K562 (cell line): ENCODE results near the gene KIFAP3. TPM values are rescaled to one million over a fixed set of nuclear protein-coding genes. Genes with fewer than 3 reads are reported as not detected.

ENCODE experiments used
- COPS2 ChIP-seq: fragments of 450-650 bp; conservative IDR thresholded peaks from 2 replicates; pipeline ENCODE4 v1.6.1; 2016; ENCODE audit warnings: mild to moderate bottlenecking, moderate library complexity
- CTBP1 ChIP-seq: fragments of 450-650 bp; IDR thresholded peaks from 2 replicates; pipeline ENCODE4 v1.6.1; 2016; ENCODE audit warnings: borderline replicate concordance
- DACH1 ChIP-seq: fragments of 450-650 bp; IDR thresholded peaks from 2 replicates; pipeline ENCODE4 v1.6.1; 2018; ENCODE audit not compliant: partially characterized antibody
- ESRRA ChIP-seq: fragments of 450-650 bp; IDR thresholded peaks from 2 replicates; pipeline ENCODE4 v1.6.1; 2014; ENCODE audit warnings: low read depth, mild to moderate bottlenecking, moderate library complexity, borderline replicate concordance
- HNRNPLL ChIP-seq: fragments of 200-400 bp; formaldehyde crosslinking; IDR thresholded peaks from 2 replicates; pipeline ENCODE4 v1.6.1; 2017; ENCODE audit warnings: low read length, low read depth, mild to moderate bottlenecking; ENCODE audit not compliant: poor library complexity, severe bottlenecking
- HSF4 ChIP-seq: fragments of 250-450 bp; sonication (Bioruptor Pico); IDR thresholded peaks from 2 replicates; pipeline ENCODE4 v2.1.2; 2022; ENCODE audit warnings: mild to moderate bottlenecking, moderate library complexity, borderline replicate concordance
- NFIC ChIP-seq: fragments of 450-650 bp; IDR thresholded peaks from 2 replicates; pipeline ENCODE4 v1.6.1; 2017; ENCODE audit warnings: mild to moderate bottlenecking, inconsistent platforms
- PHB ChIP-seq: fragments of 250-450 bp; sonication (Bioruptor Pico); IDR thresholded peaks from 2 replicates; pipeline ENCODE4 v1.5.0; 2021
- POLR2A ChIP-seq: fragments of 450-650 bp; conservative IDR thresholded peaks from 2 replicates; pipeline ENCODE4 v1.6.1; 2016
- POU5F1 ChIP-seq: fragments of 150-350 bp; IDR thresholded peaks from 2 replicates; pipeline ENCODE4 v1.6.1; 2014; ENCODE audit warnings: borderline replicate concordance, low read length, low read depth, mild to moderate bottlenecking; ENCODE audit not compliant: partially characterized antibody
- SIN3A ChIP-seq, 2 experiments: fragments of 150-350 bp in 1 of 2; IDR thresholded peaks; 2 replicates each; pipeline ENCODE4 v1.6.1; 2011 to 2016; ENCODE audit warnings: borderline replicate concordance in 2 of 2, low read depth in 2 of 2, low read length in 2 of 2, mild to moderate bottlenecking in 2 of 2, moderate library complexity in 2 of 2; ENCODE audit not compliant: control insufficient read depth in 1 of 2
- SOX6 ChIP-seq: fragments of 450-650 bp; IDR thresholded peaks from 2 replicates; pipeline ENCODE4 v1.6.1; 2014; ENCODE audit warnings: mild to moderate bottlenecking
- STAT5A ChIP-seq: IDR thresholded peaks from 2 replicates; pipeline ENCODE4 v1.6.1; 2012; ENCODE audit warnings: low read length, inconsistent platforms, borderline replicate concordance
- TARDBP ChIP-seq: fragments of 450-650 bp; IDR thresholded peaks from 2 replicates; pipeline ENCODE4 v1.6.1; 2016
- ZNF324 ChIP-seq: fragments of 250-450 bp; sonication (Bioruptor Pico); IDR thresholded peaks from 2 replicates; pipeline ENCODE4 v1.4.0; 2020; ENCODE audit warnings: mild to moderate bottlenecking
- polyA plus RNA-seq, 8 experiments: library from polyadenylated mRNA; depleted of rRNA in 4 of 8; stranded (reverse) in 5 of 8; unstranded in 3 of 8; fragments of >200 nt; fragmentation: Nextera tagmentation in 2 of 8; fragmentation: Illumina TruSeq in 1 of 8; extraction: Ambion mirVana in 2 of 8; extraction: Trizol in 1 of 8; gene quantifications; 2 replicates each; pipeline versions ENCODE4 v1.2.1 to v1.2.3, GENCODE V29; 2011 to 2014; ENCODE audit warnings: inconsistent platforms in 1 of 8, missing spikeins in 1 of 8
- total RNA-seq, 7 experiments: library from RNA; depleted of rRNA in 6 of 7; stranded (reverse); fragments of >200 nt in 6 of 7; fragmentation: Illumina TruSeq in 2 of 7; extraction: Trizol in 2 of 7; gene quantifications; 2 replicates each; pipeline versions ENCODE4 v1.2.1 to v1.2.3, GENCODE V29; 2011 to 2021; ENCODE audit warnings: low replicate concordance in 1 of 7
- TF ChIP-seq, protein P1 (sequence below): fragments of 450-650 bp; formaldehyde crosslinking; IDR thresholded peaks from 2 replicates; pipeline ENCODE4 v1.4.0; 2020; ENCODE audit warnings: mild to moderate bottlenecking, mixed read lengths
- TF ChIP-seq, protein P2 (sequence below): fragments of 450-650 bp; formaldehyde crosslinking; IDR thresholded peaks from 2 replicates; pipeline ENCODE4 v1.4.0; 2022; ENCODE audit warnings: mild to moderate bottlenecking, moderate library complexity
- TF ChIP-seq, protein P3 (sequence below), 2 experiments: fragments of 150-350 bp in 1 of 2; IDR thresholded peaks; 2 replicates each; pipeline ENCODE4 v1.6.1; 2012 to 2016; ENCODE audit warnings: low read depth in 2 of 2, low read length in 2 of 2, mild to moderate bottlenecking in 1 of 2, moderate library complexity in 1 of 2
- TF ChIP-seq, protein P4 (sequence below): fragments of 250-450 bp; sonication (Bioruptor Pico); IDR thresholded peaks from 2 replicates; pipeline ENCODE4 v1.4.0; 2020; ENCODE audit warnings: mild to moderate bottlenecking, moderate library complexity, borderline replicate concordance

The KIFAP3 gene
- total and polyA plus RNA-seq, 9 of the 15 experiments (the other 6 are each of a cell fraction or from before 2014, with no cell fraction given): 8.8 to 17.5 (median 11.8) TPM

DNA sequence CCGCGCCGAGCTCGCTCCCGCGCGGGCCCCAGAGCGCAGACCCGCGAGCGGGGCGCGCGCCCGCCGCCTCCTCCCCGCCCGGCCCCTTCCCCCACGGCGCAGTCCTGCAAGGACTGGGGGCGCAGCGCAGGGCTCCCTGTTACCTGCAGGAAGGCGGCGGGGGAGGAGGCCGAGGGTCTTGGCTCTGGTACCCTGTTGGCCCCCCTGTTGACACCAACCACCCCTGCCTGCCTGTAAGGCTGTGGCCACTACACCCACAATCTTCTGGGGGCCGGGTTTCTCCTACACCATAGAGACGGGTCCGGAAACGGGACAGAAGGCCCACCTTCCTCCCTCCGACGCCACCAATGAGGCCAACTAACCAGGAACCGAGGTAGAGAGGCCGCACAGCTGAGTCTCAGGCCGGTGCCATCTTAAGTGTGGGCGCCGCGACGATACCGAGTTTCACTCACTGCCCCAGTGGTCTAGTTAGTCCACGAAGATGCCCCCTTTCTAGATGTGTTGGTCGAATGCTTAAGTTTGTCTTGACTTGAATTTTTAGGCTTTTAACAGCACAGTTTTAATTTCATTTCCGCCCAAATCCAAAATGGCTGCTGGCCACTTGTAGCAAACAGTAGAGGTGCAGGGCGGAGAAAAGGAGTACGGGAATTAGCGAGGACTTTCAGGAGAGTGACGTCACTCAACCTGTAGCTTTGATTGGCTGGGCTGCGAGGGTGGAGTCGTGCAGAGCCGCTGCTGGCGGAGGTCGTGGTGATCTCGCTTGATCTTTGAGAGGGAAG lies 180.7 kb downstream of the KIFAP3 start, which contains the start of gene SCYL3 (continued):
- TF ChIP-seq, protein P1, sequence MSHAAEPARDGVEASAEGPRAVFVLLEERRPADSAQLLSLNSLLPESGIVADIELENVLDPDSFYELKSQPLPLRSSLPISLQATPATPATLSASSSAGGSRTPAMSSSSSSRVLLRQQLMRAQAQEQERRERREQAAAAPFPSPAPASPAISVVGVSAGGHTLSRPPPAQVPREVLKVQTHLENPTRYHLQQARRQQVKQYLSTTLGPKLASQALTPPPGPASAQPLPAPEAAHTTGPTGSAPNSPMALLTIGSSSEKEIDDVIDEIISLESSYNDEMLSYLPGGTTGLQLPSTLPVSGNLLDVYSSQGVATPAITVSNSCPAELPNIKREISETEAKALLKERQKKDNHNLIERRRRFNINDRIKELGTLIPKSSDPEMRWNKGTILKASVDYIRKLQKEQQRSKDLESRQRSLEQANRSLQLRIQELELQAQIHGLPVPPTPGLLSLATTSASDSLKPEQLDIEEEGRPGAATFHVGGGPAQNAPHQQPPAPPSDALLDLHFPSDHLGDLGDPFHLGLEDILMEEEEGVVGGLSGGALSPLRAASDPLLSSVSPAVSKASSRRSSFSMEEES (CRISPR knock-in tag): no peak
- TF ChIP-seq, protein P2, sequence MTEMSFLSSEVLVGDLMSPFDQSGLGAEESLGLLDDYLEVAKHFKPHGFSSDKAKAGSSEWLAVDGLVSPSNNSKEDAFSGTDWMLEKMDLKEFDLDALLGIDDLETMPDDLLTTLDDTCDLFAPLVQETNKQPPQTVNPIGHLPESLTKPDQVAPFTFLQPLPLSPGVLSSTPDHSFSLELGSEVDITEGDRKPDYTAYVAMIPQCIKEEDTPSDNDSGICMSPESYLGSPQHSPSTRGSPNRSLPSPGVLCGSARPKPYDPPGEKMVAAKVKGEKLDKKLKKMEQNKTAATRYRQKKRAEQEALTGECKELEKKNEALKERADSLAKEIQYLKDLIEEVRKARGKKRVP: 0 out of 2 replicates have a peak, but pooled peaks have one; percentile 57
- TF ChIP-seq POU5F1: no peak
- TF ChIP-seq, protein P3, sequence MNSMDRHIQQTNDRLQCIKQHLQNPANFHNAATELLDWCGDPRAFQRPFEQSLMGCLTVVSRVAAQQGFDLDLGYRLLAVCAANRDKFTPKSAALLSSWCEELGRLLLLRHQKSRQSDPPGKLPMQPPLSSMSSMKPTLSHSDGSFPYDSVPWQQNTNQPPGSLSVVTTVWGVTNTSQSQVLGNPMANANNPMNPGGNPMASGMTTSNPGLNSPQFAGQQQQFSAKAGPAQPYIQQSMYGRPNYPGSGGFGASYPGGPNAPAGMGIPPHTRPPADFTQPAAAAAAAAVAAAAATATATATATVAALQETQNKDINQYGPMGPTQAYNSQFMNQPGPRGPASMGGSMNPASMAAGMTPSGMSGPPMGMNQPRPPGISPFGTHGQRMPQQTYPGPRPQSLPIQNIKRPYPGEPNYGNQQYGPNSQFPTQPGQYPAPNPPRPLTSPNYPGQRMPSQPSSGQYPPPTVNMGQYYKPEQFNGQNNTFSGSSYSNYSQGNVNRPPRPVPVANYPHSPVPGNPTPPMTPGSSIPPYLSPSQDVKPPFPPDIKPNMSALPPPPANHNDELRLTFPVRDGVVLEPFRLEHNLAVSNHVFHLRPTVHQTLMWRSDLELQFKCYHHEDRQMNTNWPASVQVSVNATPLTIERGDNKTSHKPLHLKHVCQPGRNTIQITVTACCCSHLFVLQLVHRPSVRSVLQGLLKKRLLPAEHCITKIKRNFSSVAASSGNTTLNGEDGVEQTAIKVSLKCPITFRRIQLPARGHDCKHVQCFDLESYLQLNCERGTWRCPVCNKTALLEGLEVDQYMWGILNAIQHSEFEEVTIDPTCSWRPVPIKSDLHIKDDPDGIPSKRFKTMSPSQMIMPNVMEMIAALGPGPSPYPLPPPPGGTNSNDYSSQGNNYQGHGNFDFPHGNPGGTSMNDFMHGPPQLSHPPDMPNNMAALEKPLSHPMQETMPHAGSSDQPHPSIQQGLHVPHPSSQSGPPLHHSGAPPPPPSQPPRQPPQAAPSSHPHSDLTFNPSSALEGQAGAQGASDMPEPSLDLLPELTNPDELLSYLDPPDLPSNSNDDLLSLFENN (IDR thresholded peaks at IDR 0.05; ENCODE audit: low read depth in 2 of 2, low read length in 2 of 2): 0 out of 4 replicates have a peak, but pooled peaks of 1 of the 2 experiments have one; percentile 38
- no peak for TF ChIP-seq HSF4
- peak; percentile 57; the same call in 1 of the 2 replicates for TF ChIP-seq NFIC
- TF ChIP-seq STAT5A: peak; percentile 5; the same call in 1 of the 2 replicates
- peak; percentile 34 for TF ChIP-seq DACH1
- TF ChIP-seq SOX6: peak; percentile 66
- peak; percentile 74 for TF ChIP-seq HNRNPLL
- TF ChIP-seq PHB: no peak
- TF ChIP-seq, protein P4, sequence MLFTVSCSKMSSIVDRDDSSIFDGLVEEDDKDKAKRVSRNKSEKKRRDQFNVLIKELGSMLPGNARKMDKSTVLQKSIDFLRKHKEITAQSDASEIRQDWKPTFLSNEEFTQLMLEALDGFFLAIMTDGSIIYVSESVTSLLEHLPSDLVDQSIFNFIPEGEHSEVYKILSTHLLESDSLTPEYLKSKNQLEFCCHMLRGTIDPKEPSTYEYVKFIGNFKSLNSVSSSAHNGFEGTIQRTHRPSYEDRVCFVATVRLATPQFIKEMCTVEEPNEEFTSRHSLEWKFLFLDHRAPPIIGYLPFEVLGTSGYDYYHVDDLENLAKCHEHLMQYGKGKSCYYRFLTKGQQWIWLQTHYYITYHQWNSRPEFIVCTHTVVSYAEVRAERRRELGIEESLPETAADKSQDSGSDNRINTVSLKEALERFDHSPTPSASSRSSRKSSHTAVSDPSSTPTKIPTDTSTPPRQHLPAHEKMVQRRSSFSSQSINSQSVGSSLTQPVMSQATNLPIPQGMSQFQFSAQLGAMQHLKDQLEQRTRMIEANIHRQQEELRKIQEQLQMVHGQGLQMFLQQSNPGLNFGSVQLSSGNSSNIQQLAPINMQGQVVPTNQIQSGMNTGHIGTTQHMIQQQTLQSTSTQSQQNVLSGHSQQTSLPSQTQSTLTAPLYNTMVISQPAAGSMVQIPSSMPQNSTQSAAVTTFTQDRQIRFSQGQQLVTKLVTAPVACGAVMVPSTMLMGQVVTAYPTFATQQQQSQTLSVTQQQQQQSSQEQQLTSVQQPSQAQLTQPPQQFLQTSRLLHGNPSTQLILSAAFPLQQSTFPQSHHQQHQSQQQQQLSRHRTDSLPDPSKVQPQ (CRISPR knock-in tag): no peak
- TF ChIP-seq CTBP1: peak; percentile 75
- peak; percentile 89 for TF ChIP-seq POLR2A
- peak; percentile 39 to 85; a peak in 3 of 4 replicates for TF ChIP-seq SIN3A (IDR thresholded peaks at IDR 0.05; ENCODE audit: borderline replicate concordance in 2 of 2, control insufficient read depth in 1 of 2, low read depth in 2 of 2, low read length in 2 of 2)
- TF ChIP-seq TARDBP: peak; percentile 48; the same call in 1 of the 2 replicates
- peak; percentile 94 for TF ChIP-seq ZNF324 (CRISPR knock-in tag)
- no peak for TF ChIP-seq COPS2
- TF ChIP-seq ESRRA: peak; percentile 45; the same call in 1 of the 2 replicates
